ENCODE results near the gene ROCK2. TPM values are rescaled to one million over a fixed set of nuclear protein-coding genes. Genes with fewer than 3 reads are reported as not detected.

ROCK2 gene
- total and polyA plus RNA-seq, 3 donors from 2014 or later, result 4.6 to 33.7 (median 31.3) TPM

GRCh38 chr2:11366326-11366741 lies 21.9 kb upstream of the ROCK2 start:
- Histone ChIP-seq H3K27ac (no peak overlapping the region), H3K36me3 (ENCODE audit: low read depth, missing control alignments) (no peaks in the 10 kb centered on the region), H3K27me3 (no peaks in the 10 kb centered on the region), H3K9me3 (no peaks in the 10 kb centered on the region), H3K4me1 (peaks cover 4% of the 10 kb centered on the region), H3K4me3 (no peak overlapping the region)
- intact Hi-C loops (cut with DNase I; ENCODE audit: low total_unique reads), result no loop called here
- WGBS, 2 donors, result 92 to 95% methylated on average over 5 of the region's 5 CpGs
- DNase-seq, result no peak
- no peak for TF ChIP-seq POLR2A (IDR thresholded peaks at IDR 0.05)
- TF ChIP-seq, protein P1, sequence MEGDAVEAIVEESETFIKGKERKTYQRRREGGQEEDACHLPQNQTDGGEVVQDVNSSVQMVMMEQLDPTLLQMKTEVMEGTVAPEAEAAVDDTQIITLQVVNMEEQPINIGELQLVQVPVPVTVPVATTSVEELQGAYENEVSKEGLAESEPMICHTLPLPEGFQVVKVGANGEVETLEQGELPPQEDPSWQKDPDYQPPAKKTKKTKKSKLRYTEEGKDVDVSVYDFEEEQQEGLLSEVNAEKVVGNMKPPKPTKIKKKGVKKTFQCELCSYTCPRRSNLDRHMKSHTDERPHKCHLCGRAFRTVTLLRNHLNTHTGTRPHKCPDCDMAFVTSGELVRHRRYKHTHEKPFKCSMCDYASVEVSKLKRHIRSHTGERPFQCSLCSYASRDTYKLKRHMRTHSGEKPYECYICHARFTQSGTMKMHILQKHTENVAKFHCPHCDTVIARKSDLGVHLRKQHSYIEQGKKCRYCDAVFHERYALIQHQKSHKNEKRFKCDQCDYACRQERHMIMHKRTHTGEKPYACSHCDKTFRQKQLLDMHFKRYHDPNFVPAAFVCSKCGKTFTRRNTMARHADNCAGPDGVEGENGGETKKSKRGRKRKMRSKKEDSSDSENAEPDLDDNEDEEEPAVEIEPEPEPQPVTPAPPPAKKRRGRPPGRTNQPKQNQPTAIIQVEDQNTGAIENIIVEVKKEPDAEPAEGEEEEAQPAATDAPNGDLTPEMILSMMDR (IDR thresholded peaks at IDR 0.05), result no peak

- Histone ChIP-seq H3K27me3 (no peaks in the 10 kb centered on the region), H3K4me3 (no peak overlapping the region), H3K27ac (no peak overlapping the region), H3K9me3 (no peaks in the 10 kb centered on the region), H3K4me1 (peaks cover 4% of the 10 kb centered on the region), H3K36me3 (ENCODE audit: low read depth, missing control alignments) (no peaks in the 10 kb centered on the region)
- no peak for DNase-seq
- 50 to 64% methylated on average over 5 to 7 of the region's 7 CpGs for WGBS, 2 donors
- intact Hi-C loops (cut with DNase I; ENCODE audit: low total_unique reads), result no loop called here
- TF ChIP-seq POLR2A (IDR thresholded peaks at IDR 0.05), result no peak
- TF ChIP-seq, protein P1 (IDR thresholded peaks at IDR 0.05), result no peak
These were observed 20.9 kb upstream of the ROCK2 start for GRCh38 chr2:11365096-11365879.

DNA sequence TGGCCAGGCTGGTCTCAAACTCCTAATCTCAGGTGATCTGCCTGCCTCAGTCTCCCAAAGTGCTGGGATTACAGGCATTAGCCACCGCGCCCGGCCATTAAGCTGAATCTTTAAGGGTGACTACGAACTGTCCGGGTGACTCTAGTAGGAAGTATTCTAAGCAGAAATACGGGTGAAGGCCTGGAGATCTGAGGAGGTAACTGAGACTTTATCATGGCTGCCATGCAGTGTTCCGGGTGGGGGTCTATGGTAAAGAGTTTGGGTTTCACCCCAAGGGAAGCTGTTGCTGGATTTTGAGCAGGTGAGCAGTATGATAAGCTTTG lies 20.1 kb upstream of the ROCK2 start:
- TF ChIP-seq, protein P1 (IDR thresholded peaks at IDR 0.05), result no peak
- TF ChIP-seq POLR2A (IDR thresholded peaks at IDR 0.05), result no peak
- no peak overlapping the region for H3K4me3 ChIP-seq
- 88 to 95% methylated on average over 7 of the region's 7 CpGs for WGBS, 2 donors
- H3K27ac ChIP-seq, result no peak overlapping the region
- H3K27me3 ChIP-seq, result no peaks in the 10 kb centered on the region
- H3K9me3 ChIP-seq, result no peaks in the 10 kb centered on the region
- no peaks in the 10 kb centered on the region for H3K36me3 ChIP-seq (ENCODE audit: low read depth, missing control alignments)
- intact Hi-C loops (cut with DNase I; ENCODE audit: low total_unique reads), result no loop called here
- H3K4me1 ChIP-seq, result peaks cover 4% of the 10 kb centered on the region
- DNase-seq, result no peak

DNA sequence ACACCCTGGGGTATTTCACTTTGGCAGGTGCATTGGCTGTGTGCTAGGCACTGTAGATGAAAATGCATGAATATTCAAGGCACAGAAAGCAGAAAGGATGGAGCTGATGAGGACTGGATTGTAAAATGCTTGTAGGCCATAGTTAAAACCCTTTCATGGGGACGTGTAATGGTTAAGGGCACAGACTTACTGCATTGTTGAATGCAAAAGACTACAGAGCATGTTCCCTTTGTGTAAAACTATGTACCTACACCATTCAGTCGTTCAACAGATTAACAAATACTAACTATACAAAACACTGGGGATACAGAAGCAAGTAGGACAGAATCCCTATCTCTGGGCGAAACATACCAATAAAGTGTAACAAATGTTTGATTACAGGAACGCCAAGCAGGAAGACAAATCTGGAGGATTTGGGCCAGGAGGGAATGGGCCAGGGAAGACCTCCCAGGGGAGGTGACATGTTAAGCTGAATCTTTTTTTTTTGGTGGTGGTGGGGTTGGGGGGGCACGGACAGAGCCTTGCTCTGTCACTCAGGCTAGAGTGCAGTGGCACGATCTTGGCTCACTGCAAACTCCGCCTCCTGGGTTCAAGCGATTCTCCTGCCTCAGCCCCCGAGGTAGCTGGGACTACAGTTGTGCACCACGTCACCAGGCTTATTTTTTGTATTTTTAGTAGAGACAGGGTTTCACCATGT lies 19.6 kb upstream of the ROCK2 start:
- intact Hi-C loops (cut with DNase I; ENCODE audit: low total_unique reads), result no loop called here
- WGBS, 2 donors, result 77 to 80% methylated on average over 10 of the region's 10 CpGs
- H3K36me3 ChIP-seq (ENCODE audit: low read depth, missing control alignments), result no peaks in the 10 kb centered on the region
- no peak overlapping the region for H3K4me3 ChIP-seq
- TF ChIP-seq, protein P1 (IDR thresholded peaks at IDR 0.05), result no peak
- no peak for TF ChIP-seq POLR2A (IDR thresholded peaks at IDR 0.05)
- no peak for DNase-seq
- no peak overlapping the region for H3K27ac ChIP-seq
- H3K4me1 ChIP-seq, result peaks cover 4% of the 10 kb centered on the region
- no peaks in the 10 kb centered on the region for H3K9me3 ChIP-seq
- H3K27me3 ChIP-seq, result no peaks in the 10 kb centered on the region
